ENCODE measurements around the gene ABCA5.
A peak's percentile ranks its signal among the peaks of the same experiment; 100 is the strongest.

The ABCA5 gene

DNA sequence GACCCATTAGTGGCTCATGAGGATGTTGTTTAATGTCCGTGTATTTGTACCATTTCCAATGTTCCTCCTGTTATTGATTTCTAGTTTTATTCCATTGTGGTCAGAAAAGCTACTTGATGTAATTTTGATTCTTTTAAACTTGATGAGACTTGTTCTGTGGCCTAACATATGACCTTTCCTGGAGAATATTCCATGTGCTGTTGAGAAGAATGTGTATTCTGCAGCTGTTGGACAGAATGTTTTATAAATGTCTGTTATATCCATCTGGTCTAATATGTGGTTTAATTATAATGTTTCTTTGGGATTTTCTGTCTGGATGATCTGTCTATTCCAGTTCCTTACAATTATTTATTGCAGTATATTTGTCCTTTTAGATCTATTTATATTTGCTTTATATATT, 95.4 kb downstream of the ABCA5 start:
- Histone ChIP-seq H3K4me3 (ENCODE audit: low read length) (no peak overlapping the region), H3K4me1 (ENCODE audit: low read length) (peaks cover 18% of the 10 kb centered on the region)
- TF ChIP-seq EZH2phosphoT487 (IDR thresholded peaks at IDR 0.05; ENCODE audit: low read depth): no peak
- TF ChIP-seq, protein P1, sequence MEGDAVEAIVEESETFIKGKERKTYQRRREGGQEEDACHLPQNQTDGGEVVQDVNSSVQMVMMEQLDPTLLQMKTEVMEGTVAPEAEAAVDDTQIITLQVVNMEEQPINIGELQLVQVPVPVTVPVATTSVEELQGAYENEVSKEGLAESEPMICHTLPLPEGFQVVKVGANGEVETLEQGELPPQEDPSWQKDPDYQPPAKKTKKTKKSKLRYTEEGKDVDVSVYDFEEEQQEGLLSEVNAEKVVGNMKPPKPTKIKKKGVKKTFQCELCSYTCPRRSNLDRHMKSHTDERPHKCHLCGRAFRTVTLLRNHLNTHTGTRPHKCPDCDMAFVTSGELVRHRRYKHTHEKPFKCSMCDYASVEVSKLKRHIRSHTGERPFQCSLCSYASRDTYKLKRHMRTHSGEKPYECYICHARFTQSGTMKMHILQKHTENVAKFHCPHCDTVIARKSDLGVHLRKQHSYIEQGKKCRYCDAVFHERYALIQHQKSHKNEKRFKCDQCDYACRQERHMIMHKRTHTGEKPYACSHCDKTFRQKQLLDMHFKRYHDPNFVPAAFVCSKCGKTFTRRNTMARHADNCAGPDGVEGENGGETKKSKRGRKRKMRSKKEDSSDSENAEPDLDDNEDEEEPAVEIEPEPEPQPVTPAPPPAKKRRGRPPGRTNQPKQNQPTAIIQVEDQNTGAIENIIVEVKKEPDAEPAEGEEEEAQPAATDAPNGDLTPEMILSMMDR (IDR thresholded peaks at IDR 0.05; ENCODE audit: low read depth, low read length): no peak

DNA sequence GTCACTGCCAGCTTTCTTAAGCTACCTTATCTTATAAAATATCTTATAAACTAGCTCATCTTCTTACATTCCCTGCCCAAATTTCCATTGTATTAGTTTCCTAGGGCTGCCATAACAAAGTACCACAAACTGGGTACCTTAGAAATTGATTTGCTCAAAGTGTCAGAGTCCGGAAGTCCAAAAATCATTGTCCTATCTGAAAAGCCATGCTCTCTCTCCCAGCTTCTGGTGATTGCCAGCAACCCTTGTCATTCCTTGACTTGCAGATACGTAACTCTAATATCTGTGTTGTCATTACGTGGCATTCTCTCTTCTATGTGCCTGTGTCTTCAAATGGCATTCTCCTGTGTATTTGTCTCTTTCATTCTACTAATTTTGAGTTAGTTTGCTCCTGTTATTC, 96.0 kb downstream of the ABCA5 start:
- Histone ChIP-seq H3K4me3 (ENCODE audit: low read length) (no peak overlapping the region), H3K36me3 (replicated peaks; ENCODE audit: low read depth, low read length) (peaks cover 16% of the 10 kb centered on the region), H3K4me1 (ENCODE audit: low read length) (peaks cover 18% of the 10 kb centered on the region), H3K9ac (ENCODE audit: low read length) (no peak overlapping the region), H3K79me2 (ENCODE audit: low read length) (no peaks in the 10 kb centered on the region), H2AFZ (ENCODE audit: low read depth, low read length) (no peak overlapping the region), H3K27me3 (ENCODE audit: low read depth, low read length) (no peaks in the 10 kb centered on the region), H3K27ac (ENCODE audit: low read length) (no peak overlapping the region), H3K4me2 (ENCODE audit: low read length) (no peak overlapping the region), H4K20me1 (ENCODE audit: insufficient read depth, low read length) (no peaks in the 10 kb centered on the region), H3K9me3 (ENCODE audit: insufficient read depth, low read length) (peaks cover 12% of the 10 kb centered on the region)
- no peak for TF ChIP-seq EZH2phosphoT487 (IDR thresholded peaks at IDR 0.05; ENCODE audit: low read depth)
- TF ChIP-seq, protein P1 (IDR thresholded peaks at IDR 0.05; ENCODE audit: low read depth, low read length): no peak

More for the DNA sequence above, 95.4 kb downstream of the ABCA5 start:
- Histone ChIP-seq H3K9ac (ENCODE audit: low read length) (no peak overlapping the region), H2AFZ (ENCODE audit: low read depth, low read length) (no peak overlapping the region), H3K4me2 (ENCODE audit: low read length) (no peak overlapping the region), H4K20me1 (ENCODE audit: insufficient read depth, low read length) (no peaks in the 10 kb centered on the region), H3K79me2 (ENCODE audit: low read length) (no peaks in the 10 kb centered on the region), H3K9me3 (ENCODE audit: insufficient read depth, low read length) (peaks cover 12% of the 10 kb centered on the region), H3K27me3 (ENCODE audit: low read depth, low read length) (no peaks in the 10 kb centered on the region), H3K27ac (ENCODE audit: low read length) (no peak overlapping the region), H3K36me3 (replicated peaks; ENCODE audit: low read depth, low read length) (peaks cover 16% of the 10 kb centered on the region)

DNA sequence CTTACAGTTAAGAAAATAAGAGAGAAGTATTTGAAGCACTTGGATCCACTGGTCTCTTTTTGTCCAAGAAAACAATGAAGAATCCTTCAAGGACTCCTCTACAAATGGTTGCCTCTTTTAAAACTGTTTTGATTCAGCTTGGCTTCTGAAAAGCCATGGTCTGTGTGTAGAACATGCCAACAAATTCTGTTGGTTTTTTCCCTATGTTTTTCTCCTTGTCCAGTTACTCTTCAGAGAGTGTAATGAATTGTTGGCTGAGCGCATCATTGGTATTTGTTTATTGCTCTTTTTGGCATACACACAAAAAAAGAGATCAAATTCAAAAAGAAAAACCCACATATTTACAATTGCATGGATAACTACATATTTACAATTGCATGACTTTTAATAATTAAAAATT, 98.4 kb downstream of the ABCA5 start, which contains the start of gene ABCA10:
Gene ABCA10, minus strand, starts transcription at position 249 of the 400 bp plus-strand sequence. CDS start 3,466 bp downstream, outside the sequence.
- Histone ChIP-seq H3K36me3 (replicated peaks; ENCODE audit: low read depth, low read length) (peaks cover 10% of the 10 kb centered on the region), H3K27me3 (ENCODE audit: low read depth, low read length) (no peaks in the 10 kb centered on the region), H3K9ac (ENCODE audit: low read length) (no peak within 1 kb of the TSS), H3K4me3 (ENCODE audit: low read length) (no peak within 1 kb of the TSS), H2AFZ (ENCODE audit: low read depth, low read length) (no peak within 1 kb of the TSS), H4K20me1 (ENCODE audit: insufficient read depth, low read length) (no peaks in the 10 kb centered on the region), H3K4me2 (ENCODE audit: low read length) (peak within 1 kb of the TSS; percentile 34), H3K79me2 (ENCODE audit: low read length) (no peaks in the 10 kb centered on the region), H3K9me3 (ENCODE audit: insufficient read depth, low read length) (peaks cover 10% of the 10 kb centered on the region), H3K4me1 (ENCODE audit: low read length) (peaks cover 12% of the 10 kb centered on the region), H3K27ac (ENCODE audit: low read length) (no peak within 1 kb of the TSS)
- TF ChIP-seq, protein P1 (IDR thresholded peaks at IDR 0.05; ENCODE audit: low read depth, low read length): no peak
- no peak for TF ChIP-seq EZH2phosphoT487 (IDR thresholded peaks at IDR 0.05; ENCODE audit: low read depth)

DNA sequence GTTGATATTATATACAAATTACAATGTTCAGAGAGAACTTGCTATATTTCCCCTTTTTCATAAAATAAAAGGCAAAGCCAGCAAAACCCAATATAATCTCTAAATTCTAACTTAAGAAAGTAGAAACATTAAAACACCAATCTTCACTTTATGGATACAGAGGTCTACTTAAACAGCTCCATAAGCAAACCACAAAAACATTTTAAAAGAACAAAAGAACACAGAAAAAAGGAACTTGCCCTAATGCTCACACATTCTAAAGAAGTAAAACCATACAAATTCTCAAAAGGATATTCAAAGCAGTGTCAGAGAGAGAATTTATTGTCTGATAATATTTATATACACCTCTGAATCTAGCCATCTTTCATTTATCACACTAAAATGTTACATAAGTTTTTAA, 98.9 kb downstream of the ABCA5 start:
- no peak overlapping the region for H3K4me3 ChIP-seq (ENCODE audit: low read length)
- peaks cover 12% of the 10 kb centered on the region for H3K4me1 ChIP-seq (ENCODE audit: low read length)
- no peak overlapping the region for H3K9ac ChIP-seq (ENCODE audit: low read length)
- peak overlapping the region; percentile 34 for H3K4me2 ChIP-seq (ENCODE audit: low read length)
- H3K79me2 ChIP-seq (ENCODE audit: low read length): no peaks in the 10 kb centered on the region
- no peaks in the 10 kb centered on the region for H3K27me3 ChIP-seq (ENCODE audit: low read depth, low read length)
- TF ChIP-seq, protein P1 (IDR thresholded peaks at IDR 0.05; ENCODE audit: low read depth, low read length): no peak
- no peak for TF ChIP-seq EZH2phosphoT487 (IDR thresholded peaks at IDR 0.05; ENCODE audit: low read depth)
- H3K36me3 ChIP-seq (replicated peaks; ENCODE audit: low read depth, low read length): peaks cover 6% of the 10 kb centered on the region
- H3K9me3 ChIP-seq (ENCODE audit: insufficient read depth, low read length): peaks cover 7% of the 10 kb centered on the region; the same call in 1 of the 2 replicates
- H4K20me1 ChIP-seq (ENCODE audit: insufficient read depth, low read length): no peaks in the 10 kb centered on the region
- no peak overlapping the region for H2AFZ ChIP-seq (ENCODE audit: low read depth, low read length)
- H3K27ac ChIP-seq (ENCODE audit: low read length): no peak overlapping the region
